ENCODE measurements around the gene DAGLA.
A peak's percentile ranks its signal among the peaks of the same experiment; 100 is the strongest.

DAGLA gene

DNA sequence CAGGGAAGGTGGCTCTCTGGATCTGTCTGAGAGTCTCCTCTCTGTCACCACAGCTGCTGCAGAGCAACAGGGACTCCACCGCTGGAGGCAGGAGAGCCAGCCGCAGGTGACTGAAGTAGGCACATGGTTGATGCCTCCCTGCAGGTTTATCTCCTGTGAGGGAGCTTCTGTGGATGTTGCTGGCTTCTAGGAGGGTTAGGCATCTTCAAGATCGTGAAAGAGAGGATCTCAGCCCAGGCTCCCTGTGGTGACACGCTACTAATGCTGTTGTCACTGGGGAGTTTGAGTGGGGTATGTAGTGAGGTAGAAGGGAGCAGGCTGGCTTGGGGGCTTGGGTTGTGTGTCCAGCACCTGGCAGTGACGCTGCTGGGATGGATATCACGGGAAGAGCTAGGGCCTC is 34.1 kb downstream of the DAGLA start:
- intact Hi-C loops (cut with micrococcal nuclease), result no loop called here
- peak overlapping the region; percentile 91 for H3K27ac Mint-ChIP-seq
- H3K27me3 Mint-ChIP-seq, result no peaks in the 10 kb centered on the region
- H3K36me3 Mint-ChIP-seq (ENCODE audit: low read depth), result peaks cover 45% of the 10 kb centered on the region
- H3K9me3 Mint-ChIP-seq, result no peaks in the 10 kb centered on the region
- peaks cover 96% of the 10 kb centered on the region for H3K4me1 Mint-ChIP-seq (ENCODE audit: low read depth)
- H3K4me3 Mint-ChIP-seq, result no peak overlapping the region

DNA sequence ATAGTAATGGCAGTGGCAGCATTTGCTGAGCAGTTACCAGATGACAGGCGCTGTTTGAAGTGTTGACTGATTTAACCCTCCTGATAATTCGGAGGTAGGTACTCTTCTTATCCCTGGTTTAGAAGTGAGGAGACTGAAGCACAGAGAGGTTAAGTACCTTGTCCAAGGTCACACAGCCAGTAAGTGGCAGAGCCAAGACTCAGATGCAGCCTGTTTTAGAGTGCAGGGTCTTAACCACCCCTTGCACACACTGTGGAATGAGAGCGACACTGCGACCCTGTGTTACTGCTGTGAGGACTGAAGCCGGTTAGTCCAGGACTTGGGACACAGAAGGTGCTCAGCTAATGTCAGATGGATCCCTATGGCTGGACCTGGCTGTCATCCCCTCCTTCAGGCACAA is 34.7 kb downstream of the DAGLA start:
- intact Hi-C loops (cut with micrococcal nuclease), result loop anchor here (5.0 kb wide), 1 partner anchor 33 kb away; the partner anchor contains the start of gene DAGLA
- Mint-ChIP-seq H3K27me3 (no peaks in the 10 kb centered on the region), H3K36me3 (ENCODE audit: low read depth) (peaks cover 46% of the 10 kb centered on the region), H3K4me3 (no peak overlapping the region), H3K27ac (peak overlapping the region; percentile 91), H3K4me1 (ENCODE audit: low read depth) (peaks cover 97% of the 10 kb centered on the region), H3K9me3 (no peaks in the 10 kb centered on the region)

DNA sequence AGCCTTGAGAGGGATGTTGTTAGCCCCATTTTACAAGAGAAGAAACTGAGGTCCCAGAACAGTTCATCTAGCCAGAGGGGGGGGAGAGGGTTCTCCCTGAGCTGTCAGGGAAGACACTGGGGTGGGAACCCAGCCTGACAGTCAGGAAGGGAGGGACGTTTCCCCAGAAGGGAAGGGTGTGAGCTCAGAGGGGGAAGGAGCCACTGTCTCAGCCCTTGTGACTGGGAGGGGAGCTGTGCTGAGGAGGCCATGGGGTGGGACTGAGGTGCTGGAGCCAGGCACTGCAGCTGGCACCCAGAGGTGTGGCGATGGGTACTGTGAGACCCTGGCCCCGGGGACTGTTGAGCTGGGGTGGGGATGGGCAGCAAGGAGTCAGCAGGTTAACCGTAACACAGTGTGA is 35.7 kb downstream of the DAGLA start:
- Mint-ChIP-seq H3K4me3 (peak overlapping the region; percentile 74), H3K27me3 (no peaks in the 10 kb centered on the region), H3K36me3 (ENCODE audit: low read depth) (peaks cover 47% of the 10 kb centered on the region), H3K9me3 (no peaks in the 10 kb centered on the region), H3K4me1 (ENCODE audit: low read depth) (peaks cover 100% of the 10 kb centered on the region), H3K27ac (peak overlapping the region; percentile 91)
- intact Hi-C loops (cut with micrococcal nuclease), result loop anchor here (5.0 kb wide), 1 partner anchor 34 kb away; the partner anchor contains the start of gene DAGLA

DNA sequence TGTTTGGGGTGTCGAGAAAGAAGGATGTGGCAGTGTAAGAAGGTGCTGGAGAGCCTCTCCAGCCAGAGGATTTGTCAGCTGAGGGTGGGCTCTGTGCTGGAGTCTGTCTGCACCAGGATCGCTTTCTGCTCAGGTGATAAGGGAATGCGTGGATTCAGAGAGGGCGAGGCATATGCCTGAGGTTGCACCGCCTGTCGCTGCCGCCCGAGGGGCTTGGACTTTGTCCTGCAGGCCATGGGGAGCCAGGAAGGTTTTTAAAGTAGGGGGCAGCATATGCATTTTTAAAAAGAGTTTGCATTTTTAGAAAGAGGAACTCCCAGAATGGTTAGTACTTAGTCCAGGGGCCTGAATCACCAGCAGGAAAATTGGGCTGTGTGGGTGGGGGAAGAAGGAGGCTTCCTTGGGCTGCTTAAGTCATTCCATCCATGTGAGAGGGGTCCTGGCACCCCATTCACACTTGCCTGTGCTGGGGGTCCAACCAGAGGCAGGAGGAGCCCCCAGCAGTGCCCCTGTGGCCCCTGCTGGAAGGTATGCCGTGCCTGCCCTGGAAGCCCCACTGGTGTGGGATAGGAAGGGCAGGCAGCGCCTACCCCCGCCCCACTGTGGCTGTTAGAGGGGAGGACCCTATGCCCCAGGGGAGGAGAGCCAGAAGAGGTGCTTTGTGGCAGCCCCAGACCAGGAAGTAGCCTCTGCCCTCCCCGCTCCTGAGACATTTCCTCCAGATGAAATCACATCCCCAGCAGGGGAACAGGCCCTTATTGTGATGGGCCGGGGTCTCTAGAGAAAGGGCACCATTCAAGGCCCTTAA is 36.5 kb downstream of the DAGLA start:
- intact Hi-C loops (cut with micrococcal nuclease), result loop anchor here (5.0 kb wide), 1 partner anchor 34 kb away; the partner anchor contains the start of gene DAGLA
- H3K4me3 Mint-ChIP-seq, result peak overlapping the region; percentile 74
- no peaks in the 10 kb centered on the region for H3K9me3 Mint-ChIP-seq
- peaks cover 47% of the 10 kb centered on the region for H3K36me3 Mint-ChIP-seq (ENCODE audit: low read depth)
- H3K27ac Mint-ChIP-seq, result peak overlapping the region; percentile 91
- H3K27me3 Mint-ChIP-seq, result no peaks in the 10 kb centered on the region
- H3K4me1 Mint-ChIP-seq (ENCODE audit: low read depth), result peaks cover 100% of the 10 kb centered on the region

DNA sequence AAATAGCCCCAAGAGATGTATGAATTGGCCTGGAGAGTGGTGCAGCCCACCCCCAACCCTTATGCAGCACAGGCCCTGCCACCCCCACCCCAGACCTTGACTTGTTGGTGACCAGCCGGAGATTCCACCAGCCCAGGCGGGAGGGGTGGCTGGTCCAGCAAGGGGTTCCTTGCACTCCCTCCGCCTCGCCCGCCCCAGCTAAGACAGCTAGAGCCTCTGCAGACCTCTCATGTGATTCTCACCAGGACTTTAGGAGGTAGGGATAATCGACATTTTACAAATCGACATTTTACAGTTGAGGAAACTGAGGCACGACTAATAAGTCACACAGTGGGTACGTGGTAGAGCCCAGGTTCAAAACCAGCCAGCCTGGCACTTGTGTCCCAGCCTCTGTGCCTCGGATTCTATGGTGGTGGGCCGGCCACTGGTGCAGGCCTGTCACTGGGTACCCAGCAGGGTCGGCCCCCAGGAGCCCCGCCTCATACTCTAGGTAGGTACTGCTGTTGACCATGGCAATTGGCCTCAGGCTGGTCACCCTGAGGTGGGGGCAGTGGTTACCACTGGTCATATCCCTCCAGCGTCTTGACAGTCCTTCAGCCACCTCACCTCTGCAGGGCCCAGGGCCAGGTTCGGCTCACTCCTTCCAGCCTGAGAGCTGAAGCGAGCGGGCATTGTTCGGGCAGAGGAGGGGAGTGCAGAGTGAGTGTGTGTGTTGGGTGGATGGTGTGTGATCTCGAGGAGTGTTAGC is 37.3 kb downstream of the DAGLA start:
- peak overlapping the region; percentile 91 for H3K27ac Mint-ChIP-seq
- no peaks in the 10 kb centered on the region for H3K9me3 Mint-ChIP-seq
- intact Hi-C loops (cut with micrococcal nuclease), result loop anchor here (5.0 kb wide), 1 partner anchor 35 kb away; the partner anchor contains the start of gene DAGLA
- H3K4me3 Mint-ChIP-seq, result peak overlapping the region; percentile 74
- H3K27me3 Mint-ChIP-seq, result no peaks in the 10 kb centered on the region
- peaks cover 97% of the 10 kb centered on the region for H3K4me1 Mint-ChIP-seq (ENCODE audit: low read depth)
- H3K36me3 Mint-ChIP-seq (ENCODE audit: low read depth), result peaks cover 49% of the 10 kb centered on the region

DNA sequence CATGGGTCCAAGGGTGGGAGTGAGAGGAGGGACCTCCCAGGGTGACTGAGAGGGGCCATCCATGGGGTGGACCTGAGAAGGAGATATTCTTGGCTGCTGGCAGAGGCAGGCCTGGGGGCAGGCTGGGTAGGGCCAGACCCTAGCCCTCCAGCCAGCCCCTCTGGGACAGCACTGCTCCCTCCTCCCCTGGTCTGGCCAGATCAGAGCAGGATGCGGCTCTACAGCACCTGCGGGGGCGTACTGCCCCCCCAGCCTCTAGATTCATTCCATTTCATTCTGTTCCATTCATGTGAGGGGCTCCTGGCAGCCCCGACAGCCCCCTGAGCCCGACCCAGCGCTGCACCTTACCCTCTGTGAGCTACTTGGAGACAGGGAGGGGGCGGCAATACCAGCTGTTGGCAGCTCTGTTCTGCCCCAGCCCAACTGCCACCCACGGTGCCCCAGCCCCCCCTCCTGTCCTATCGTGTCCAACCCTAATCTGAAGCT is 37.9 kb downstream of the DAGLA start:
- intact Hi-C loops (cut with micrococcal nuclease), result loop anchor here (5.0 kb wide), 1 partner anchor 36 kb away; the partner anchor contains the start of gene DAGLA
- H3K27me3 Mint-ChIP-seq, result no peaks in the 10 kb centered on the region
- no peaks in the 10 kb centered on the region for H3K9me3 Mint-ChIP-seq
- peaks cover 91% of the 10 kb centered on the region for H3K4me1 Mint-ChIP-seq (ENCODE audit: low read depth)
- peaks cover 50% of the 10 kb centered on the region for H3K36me3 Mint-ChIP-seq (ENCODE audit: low read depth)
- peak overlapping the region; percentile 46 for H3K4me3 Mint-ChIP-seq
- H3K27ac Mint-ChIP-seq, result peak overlapping the region; percentile 91

DNA sequence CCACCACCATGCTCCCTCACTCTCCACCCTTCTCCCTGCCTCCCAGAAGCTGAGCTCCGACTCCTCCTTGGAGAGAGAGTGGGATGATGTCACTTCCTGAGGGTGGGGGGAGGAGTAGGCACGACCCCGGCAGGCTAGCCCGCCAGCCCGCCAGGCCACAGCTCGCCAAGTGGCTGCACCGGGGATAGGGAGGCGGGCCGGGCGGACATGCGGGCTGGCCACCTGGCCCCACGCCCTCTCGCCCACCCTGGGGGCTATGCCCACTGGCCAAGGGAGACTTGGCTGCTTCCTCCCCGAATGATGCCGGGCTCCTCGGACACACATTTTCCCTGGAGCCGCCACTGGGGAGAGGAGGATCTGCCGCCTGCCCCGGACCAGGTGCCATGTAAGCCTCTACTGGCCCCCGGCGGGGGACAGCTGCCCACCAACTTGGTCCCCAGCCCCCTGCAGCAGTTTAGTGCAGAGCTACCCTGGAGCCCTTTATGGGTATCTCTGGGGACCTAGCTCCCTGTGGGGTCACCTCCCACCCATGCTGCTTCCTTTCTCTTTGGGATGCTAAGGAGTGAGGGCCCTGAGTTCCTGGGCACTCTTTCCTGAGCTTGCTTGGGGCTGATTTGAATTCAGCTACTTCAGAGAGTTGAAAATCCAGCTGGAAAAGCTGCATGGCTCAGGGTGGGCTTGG is 38.6 kb downstream of the DAGLA start:
- intact Hi-C loops (cut with micrococcal nuclease), result loop anchor here (5.0 kb wide), 1 partner anchor 36 kb away; the partner anchor contains the start of gene DAGLA
- Mint-ChIP-seq H3K4me1 (ENCODE audit: low read depth) (peaks cover 84% of the 10 kb centered on the region), H3K4me3 (no peak overlapping the region), H3K27me3 (no peaks in the 10 kb centered on the region), H3K9me3 (no peaks in the 10 kb centered on the region), H3K36me3 (ENCODE audit: low read depth) (peaks cover 57% of the 10 kb centered on the region), H3K27ac (peak overlapping the region; percentile 91)

DNA sequence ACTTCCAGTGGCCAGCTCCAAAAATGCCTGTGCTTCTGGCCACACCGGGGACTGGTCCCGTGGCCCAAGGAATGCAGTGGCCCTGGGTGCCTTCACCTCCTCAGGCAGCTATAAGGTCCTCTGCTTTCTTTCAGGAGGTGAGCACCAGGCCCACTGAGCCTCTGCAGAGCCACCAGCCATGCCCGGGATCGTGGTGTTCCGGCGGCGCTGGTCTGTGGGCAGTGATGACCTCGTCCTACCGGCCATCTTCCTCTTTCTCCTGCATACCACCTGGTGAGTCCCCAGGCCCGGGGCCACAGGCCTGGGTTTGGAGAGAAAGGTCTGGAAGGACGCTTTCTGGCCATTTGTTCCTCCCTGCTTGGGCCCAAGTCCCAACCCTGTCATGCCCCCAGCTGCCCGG is 39.8 kb downstream of the DAGLA start:
- no peaks in the 10 kb centered on the region for H3K9me3 Mint-ChIP-seq
- H3K4me1 Mint-ChIP-seq (ENCODE audit: low read depth), result peaks cover 72% of the 10 kb centered on the region
- H3K27ac Mint-ChIP-seq, result peak overlapping the region; percentile 91
- intact Hi-C loops (cut with micrococcal nuclease), result loop anchor here (5.0 kb wide), 1 partner anchor 38 kb away; the partner anchor contains the start of gene DAGLA
- no peak overlapping the region for H3K4me3 Mint-ChIP-seq
- H3K36me3 Mint-ChIP-seq (ENCODE audit: low read depth), result peaks cover 62% of the 10 kb centered on the region
- no peaks in the 10 kb centered on the region for H3K27me3 Mint-ChIP-seq

DNA sequence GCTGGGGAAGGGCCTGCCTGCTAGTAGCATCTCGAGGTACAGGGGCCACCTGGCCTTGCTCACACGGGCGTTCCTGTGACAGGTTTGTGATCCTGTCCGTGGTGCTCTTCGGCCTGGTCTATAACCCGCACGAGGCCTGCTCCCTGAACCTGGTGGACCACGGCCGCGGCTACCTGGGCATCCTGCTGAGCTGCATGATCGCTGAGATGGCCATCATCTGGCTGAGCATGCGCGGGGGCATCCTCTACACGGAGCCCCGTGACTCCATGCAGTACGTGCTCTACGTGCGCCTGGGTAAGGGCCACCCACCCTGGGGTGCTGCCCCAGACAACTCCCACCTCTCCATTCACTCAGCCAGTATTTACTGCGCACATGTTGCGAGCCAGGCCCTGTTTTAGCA is 40.4 kb downstream of the DAGLA start:
- intact Hi-C loops (cut with micrococcal nuclease), result no loop called here
- Mint-ChIP-seq H3K27ac (peak overlapping the region; percentile 4), H3K4me1 (ENCODE audit: low read depth) (peaks cover 66% of the 10 kb centered on the region), H3K9me3 (no peaks in the 10 kb centered on the region), H3K4me3 (no peak overlapping the region), H3K27me3 (no peaks in the 10 kb centered on the region), H3K36me3 (ENCODE audit: low read depth) (peaks cover 68% of the 10 kb centered on the region)

DNA sequence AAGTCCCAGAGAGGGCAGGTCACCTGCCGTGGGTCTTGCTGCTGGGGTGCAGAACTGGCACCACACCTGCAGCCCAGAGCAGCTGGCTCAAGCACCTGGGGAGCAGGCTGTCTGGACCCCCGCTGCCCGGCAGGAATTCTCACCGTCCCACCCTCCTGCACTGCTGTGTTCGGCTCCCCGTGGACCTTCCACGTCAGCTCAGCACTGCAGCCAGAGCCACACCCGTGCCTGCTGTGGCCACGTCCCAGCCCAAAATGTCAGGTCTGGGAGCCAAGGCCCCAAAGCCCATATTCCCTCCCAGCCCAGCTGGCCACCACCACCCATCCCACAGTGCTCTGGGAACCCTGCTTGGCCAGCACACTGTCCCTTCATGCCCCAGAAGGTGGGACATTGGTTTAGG is 44.2 kb downstream of the DAGLA start:
- Mint-ChIP-seq H3K27ac (no peak overlapping the region), H3K36me3 (ENCODE audit: low read depth) (peaks cover 96% of the 10 kb centered on the region), H3K27me3 (no peaks in the 10 kb centered on the region), H3K4me1 (ENCODE audit: low read depth) (peaks cover 40% of the 10 kb centered on the region), H3K4me3 (no peak overlapping the region), H3K9me3 (no peaks in the 10 kb centered on the region)
- intact Hi-C loops (cut with micrococcal nuclease), result no loop called here

DNA sequence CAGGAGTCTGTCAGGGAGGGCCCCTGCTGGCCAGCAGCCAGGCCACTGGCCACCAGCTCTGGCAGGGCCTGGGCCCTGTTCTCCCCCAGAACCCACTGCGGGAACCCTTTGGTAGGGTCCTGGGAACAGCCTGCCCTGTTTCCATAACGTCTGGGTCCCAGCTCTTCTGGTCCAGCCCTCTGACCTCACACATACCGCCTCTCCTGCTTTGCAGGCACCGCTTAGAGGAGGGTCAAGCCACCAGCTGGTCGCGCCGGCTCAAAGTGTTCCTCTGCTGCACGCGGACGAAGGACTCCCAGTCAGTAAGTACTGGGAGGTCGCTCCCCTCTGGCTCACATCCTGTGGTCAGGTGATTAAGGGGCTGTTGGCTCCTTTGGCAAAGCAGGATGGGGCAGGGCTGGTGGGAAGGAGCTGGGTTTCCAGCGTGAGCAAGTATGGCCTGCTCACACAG is 45.6 kb downstream of the DAGLA start:
- H3K36me3 Mint-ChIP-seq (ENCODE audit: low read depth), result peaks cover 100% of the 10 kb centered on the region
- H3K4me1 Mint-ChIP-seq (ENCODE audit: low read depth), result peaks cover 32% of the 10 kb centered on the region
- peak overlapping the region; percentile 35 for H3K27ac Mint-ChIP-seq
- intact Hi-C loops (cut with micrococcal nuclease), result no loop called here
- no peaks in the 10 kb centered on the region for H3K9me3 Mint-ChIP-seq
- H3K27me3 Mint-ChIP-seq, result no peaks in the 10 kb centered on the region
- no peak overlapping the region for H3K4me3 Mint-ChIP-seq

DNA sequence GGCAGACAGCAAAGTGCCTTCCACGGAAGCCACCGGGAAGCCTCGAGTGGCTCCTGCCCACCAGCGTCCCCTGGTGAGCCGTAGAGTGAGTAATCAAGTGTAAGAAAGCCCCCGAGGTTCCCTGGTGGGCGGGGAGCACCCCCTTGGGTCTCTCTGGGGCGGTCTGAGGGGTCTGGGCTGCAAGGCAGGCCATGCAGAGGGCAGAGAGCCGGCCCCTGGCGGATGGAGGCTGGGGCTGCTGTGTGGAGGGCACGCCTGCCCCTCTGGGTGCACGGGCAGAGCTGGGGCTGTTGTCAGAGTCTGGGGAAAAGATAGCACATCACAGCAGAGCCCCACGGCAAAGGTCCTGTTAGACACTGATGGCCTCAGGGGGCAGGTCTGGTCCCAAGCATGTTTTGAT is 46.6 kb downstream of the DAGLA start:
- Mint-ChIP-seq H3K4me1 (ENCODE audit: low read depth) (peaks cover 29% of the 10 kb centered on the region), H3K9me3 (no peaks in the 10 kb centered on the region), H3K27me3 (no peaks in the 10 kb centered on the region), H3K4me3 (no peak overlapping the region), H3K27ac (peak overlapping the region; percentile 35), H3K36me3 (ENCODE audit: low read depth) (peaks cover 100% of the 10 kb centered on the region)
- intact Hi-C loops (cut with micrococcal nuclease), result no loop called here

DNA sequence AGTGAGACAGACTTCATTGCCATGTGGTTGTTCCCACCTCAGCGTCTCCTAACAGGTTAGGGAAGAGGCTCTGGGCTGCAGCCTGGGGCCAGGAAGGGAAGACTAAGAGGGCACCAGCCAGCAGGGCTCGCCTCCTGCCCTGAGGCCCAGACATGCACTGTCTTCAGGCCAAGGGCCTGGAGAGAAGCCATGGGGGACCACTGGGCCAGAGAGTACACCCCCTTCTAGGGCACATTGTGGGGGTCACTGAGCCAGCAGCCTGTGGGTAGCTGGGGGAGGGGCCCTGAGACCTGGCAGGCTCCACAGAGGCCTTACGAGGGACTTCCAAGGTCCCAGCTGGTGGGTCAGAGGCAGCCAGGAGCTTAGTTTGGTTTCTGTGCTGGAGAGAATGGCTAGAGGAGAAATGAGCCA is 47.2 kb downstream of the DAGLA start:
- intact Hi-C loops (cut with micrococcal nuclease), result no loop called here
- peaks cover 30% of the 10 kb centered on the region for H3K4me1 Mint-ChIP-seq (ENCODE audit: low read depth)
- H3K27ac Mint-ChIP-seq, result no peak overlapping the region
- H3K9me3 Mint-ChIP-seq, result no peaks in the 10 kb centered on the region
- peaks cover 100% of the 10 kb centered on the region for H3K36me3 Mint-ChIP-seq (ENCODE audit: low read depth)
- no peak overlapping the region for H3K4me3 Mint-ChIP-seq
- H3K27me3 Mint-ChIP-seq, result no peaks in the 10 kb centered on the region

All from dendritic cell treated with granulocyte-macrophage colony-stimulating factor and Interleukin-4, amounts not matched to agents 40 ng/mL and 50 ng/mL, for 4 days (primary cell).